GOT3 (cell line): Measurements from ENCODE around the gene PALM3.

Source experiments
- DNase-seq: peaks from one replicate; lab custom pipeline; 2025; ENCODE audit warnings: mixed read lengths; lab: John Stamatoyannopoulos, UW

PALM3 gene

GRCh38 chr19:14061751-14062557 lies at the start of gene PALM3:
Gene PALM3, minus strand, starts transcription at chr19:14062076. Its CDS starts 96 bp downstream, at chr19:14061980.
- DNase-seq: no peak

GRCh38 chr19:14111486-14111885 lies 49.6 kb upstream of the PALM3 start:
- DNase-seq: no peak

DNA sequence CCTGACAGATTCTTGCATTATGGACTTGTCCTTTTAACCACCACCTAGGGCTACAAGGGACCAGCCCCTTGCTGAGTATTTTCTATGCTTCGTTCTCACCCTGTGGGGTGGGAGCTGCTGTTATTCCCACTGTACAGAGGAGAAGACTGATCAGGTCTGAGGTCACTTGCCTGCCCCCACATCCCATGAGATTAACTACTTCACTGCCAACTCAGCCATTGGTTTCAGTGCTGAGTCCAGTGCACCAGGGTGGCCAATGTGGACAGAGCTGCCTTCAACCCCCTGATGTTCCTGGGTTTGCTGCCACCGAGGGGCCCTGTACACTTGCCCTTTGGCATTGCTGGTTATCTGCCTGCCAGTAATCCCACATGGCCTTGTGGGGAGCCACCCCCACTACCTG lies 48.8 kb upstream of the PALM3 start:
- no peak for DNase-seq

DNA sequence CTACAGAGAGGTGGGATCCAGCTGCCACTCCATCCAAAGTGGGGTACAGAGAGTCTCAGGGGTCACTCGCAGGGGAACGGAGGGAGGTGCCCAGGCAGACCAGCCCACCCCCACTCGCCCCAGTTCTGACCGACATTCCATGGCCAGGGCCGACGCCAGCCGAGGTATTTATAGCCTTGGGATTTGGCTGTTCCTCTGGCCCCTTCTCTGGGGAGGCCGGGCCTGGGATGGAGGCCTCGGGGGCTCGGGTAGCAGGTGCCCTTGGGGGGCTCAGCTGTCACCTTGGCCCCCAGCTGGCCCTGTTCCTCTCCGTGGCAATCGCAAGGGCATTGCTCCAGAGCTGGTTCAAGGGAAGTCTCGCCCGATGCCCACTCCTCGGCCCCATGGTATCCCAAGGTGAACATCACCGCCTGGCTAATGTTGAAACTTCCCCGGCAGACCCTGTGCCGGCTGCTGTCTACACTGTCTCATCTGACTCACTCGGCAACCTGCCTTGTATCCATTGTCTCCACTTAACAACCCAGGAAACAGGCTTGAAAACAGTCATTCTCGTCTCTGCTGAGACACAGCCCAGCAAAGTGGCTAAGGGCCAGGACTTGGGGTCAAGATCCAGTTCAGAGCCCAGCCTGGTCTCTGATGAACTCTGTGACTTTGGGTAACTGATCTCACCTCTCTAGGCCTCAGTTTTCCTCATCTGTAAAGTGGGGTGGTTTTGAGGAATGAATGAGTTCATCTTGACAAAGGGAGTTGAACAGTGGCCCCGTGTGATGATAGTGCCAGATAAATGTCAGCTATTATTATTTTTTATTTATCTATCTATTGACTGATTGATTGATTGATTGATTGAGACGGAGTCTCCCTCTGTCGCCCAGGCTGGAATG lies 45.9 kb upstream of the PALM3 start:
- DNase-seq: no peak

- no peak for DNase-seq
Observed at GRCh38 chr19:14106840-14107239, 45.0 kb upstream of the PALM3 start.

DNA sequence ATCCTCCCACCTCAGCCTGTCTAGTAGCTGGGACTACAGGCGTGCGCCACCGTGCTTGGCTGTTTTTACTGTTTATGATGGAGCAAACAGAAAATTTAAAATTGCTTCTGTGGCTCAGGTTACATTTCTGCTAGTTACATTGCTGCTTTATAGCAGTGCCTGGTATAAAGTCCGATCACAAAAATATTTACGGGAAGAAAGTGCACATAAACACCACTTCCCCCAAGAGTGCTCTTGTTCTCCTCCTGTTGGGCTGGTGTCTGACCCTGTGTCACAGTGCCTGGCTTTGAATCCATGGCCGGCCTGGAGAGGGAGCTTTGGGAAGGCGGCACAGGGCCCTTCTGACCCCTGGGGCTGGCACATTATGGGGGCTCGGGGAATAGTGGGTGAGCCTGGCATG lies 43.8 kb upstream of the PALM3 start:
- DNase-seq: no peak

DNA sequence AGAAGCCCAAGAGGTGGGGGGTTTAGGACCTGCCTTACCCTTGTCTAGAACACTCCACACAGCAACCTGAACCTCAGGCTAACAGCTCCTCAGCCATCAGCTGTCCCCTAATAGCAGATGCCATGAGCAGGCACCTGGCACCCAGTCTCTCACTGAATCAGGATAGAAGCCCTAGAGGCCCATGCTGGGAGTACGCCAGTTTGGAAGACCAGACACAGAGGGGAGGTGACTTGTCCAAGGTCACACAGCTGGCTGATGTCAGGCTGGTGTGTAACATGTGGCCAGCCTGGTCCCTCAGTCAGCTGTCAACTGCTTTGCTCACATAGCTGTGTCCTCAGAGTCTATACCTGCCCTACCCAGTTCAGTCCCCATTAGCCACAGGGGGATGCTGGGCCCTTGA lies 41.4 kb upstream of the PALM3 start:
- no peak for DNase-seq

- DNase-seq: no peak
Observed at GRCh38 chr19:14102756-14103155, 40.9 kb upstream of the PALM3 start.

DNA sequence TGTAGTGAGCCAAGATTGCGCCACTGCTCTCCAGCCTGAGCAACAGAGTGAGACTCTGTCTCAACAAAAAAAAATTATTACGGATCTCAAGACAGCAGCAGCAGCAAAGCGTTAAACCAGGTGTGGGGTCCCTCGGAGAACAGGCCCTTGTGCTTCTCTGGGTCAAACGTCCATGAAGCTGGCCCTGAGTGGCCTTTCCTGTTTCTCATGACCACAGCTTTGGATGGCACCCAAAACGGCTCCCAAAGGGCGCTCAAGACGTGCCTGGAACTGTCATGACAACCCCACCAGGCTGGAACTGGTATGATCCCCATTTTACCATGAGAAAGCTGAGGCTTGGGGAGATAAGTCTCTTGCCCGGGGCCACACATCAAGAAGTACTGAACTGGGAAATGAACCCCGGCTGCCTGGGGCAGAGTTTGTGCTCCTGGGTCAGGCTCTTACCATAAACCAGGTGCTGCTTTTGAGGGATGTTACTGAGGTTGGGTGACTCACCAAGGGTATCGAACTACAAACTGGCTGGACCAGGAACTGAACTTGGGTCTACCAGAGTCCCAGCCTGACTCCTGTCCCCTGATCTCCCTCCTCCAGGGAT lies 40.3 kb upstream of the PALM3 start:
- no peak for DNase-seq

DNA sequence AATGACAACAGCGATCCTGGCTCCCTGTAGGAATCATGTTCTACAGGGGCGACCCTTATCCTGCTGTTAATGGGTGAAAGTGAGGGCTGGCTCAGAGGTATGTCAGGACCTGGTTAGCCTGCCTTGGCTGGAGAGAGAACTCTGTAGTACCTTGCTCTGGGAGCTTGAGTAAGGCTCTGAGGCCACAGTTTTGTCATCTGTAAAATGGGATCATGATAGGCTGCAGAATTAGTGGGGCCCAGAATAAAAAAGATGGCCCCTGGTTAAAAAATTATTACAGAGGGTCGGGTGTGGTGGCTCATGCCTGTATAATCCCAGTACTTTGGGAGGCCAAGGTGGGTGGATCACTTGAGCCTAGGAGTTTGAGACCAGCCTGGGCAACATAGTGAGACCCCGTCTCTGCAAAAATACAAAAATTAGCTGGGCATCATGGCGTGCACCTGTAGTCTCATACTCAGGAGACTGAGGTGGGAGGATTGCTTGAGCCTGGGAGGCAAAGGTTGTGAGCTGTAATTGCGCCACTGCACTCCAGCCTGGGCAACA lies 39.2 kb upstream of the PALM3 start:
- no peak for DNase-seq

- no peak for DNase-seq
Observed at GRCh38 chr19:14097532-14098151, 35.8 kb upstream of the PALM3 start.

GRCh38 chr19:14096272-14096992 lies 34.6 kb upstream of the PALM3 start:
- DNase-seq: no peak

GRCh38 chr19:14094854-14095253 lies 33.0 kb upstream of the PALM3 start:
- DNase-seq: no peak

- DNase-seq: no peak
Observed at GRCh38 chr19:14093117-14093823, 31.4 kb upstream of the PALM3 start.

GRCh38 chr19:14091813-14092462 lies 30.1 kb upstream of the PALM3 start:
- DNase-seq: no peak

DNA sequence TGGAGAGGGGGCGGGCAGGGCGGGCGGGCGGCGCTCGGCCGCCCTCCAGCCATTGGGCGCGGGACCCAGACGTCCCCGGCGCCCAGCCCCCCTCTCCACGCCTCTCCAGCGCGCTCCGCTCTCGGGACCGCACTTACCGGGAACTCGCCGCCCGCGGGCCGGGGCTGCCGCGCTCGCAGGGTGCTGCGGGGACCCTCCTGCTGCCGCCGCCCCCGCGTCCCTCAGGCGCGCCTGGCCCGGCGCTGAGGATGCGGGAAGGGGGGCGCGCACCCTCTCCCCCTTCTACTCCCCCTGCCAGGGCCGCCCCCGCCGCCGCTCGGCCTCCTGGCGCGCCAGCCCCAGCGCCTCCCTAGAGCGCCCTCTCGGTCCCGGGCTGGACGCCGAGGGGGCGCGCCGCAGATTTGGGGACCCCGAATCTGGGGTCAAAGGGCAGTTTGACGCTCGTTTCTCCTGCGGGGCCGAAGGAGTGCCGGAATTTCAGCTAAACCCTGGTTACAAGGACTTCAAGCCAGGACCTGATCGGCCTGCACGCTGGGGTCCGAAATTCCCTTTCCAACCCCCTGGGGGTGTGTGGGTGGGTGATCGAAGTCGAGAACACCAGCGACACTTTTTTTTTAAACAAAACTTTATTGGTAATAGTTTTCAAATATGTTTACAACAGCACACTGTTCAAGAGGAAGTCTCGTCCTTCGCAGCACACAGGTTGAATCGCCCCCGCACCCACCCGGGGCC lies 29.4 kb upstream of the PALM3 start:
- peak; percentile 67 for DNase-seq

DNA sequence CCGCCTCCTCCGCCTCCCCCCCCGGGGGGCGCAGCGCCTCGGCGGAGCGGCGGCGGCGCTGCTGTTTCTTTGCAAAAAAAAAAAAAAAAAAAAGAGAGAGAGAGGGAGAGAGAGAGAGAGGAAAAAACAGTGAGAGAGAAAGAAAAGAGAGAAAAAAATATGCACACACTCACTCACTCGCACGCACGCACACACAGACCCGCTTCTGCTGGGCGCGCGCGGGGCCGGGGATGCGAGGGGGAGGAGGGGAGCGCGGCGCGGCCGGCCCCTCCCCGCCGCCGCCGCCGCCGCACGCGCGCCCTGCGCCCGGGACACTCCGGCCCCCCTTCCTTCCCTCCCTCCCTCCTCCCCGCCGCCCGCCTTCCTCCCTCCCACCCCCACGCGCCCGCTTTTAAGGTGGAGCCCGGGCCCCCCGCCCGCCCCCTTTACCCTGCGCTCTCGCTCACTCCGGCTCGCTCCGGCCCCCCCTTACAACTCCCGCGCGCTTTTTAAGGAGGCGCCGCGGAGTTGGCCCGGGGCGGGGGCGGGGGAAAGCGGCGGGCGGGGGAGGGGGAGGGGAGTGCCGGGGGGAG lies 28.7 kb upstream of the PALM3 start, which contains the start of gene SAMD1:
SAMD1 (minus strand) TSS at position 243 of the 572 bp plus-strand sequence.
- peak; percentile 67 for DNase-seq

- peak; percentile 9 for DNase-seq
Observed at GRCh38 chr19:14089662-14090508, 28.0 kb upstream of the PALM3 start.
